Peyer's patch (tissue), 4 donors: ENCODE measurements around the gene RHBDL1.

ENCODE experiments used
- CTCF ChIP-seq, 6 experiments: fragments of 450-650 bp in 4 of 6; fragments of 200-600 bp in 2 of 6; sonication (generic) in 1 of 6; IDR thresholded peaks; one replicate each; pipeline ENCODE4 v1.5.1; 2017 to 2019; ENCODE audit warnings: antibody characterized with exemption in 6 of 6, mild to moderate bottlenecking in 3 of 6, moderate library complexity in 1 of 6
- POLR2A ChIP-seq, 2 donors: fragments of 450-650 bp; IDR thresholded peaks; one replicate each; pipeline ENCODE4 v1.5.1; 2017; ENCODE audit warnings: antibody characterized with exemption in 2 of 2, mild to moderate bottlenecking in 2 of 2, moderate library complexity in 2 of 2

- TF ChIP-seq CTCF (IDR thresholded peaks at IDR 0.05) (no peak), POLR2A (IDR thresholded peaks at IDR 0.05) (no peak)
Measured at GRCh38 chr16:702341-702740, 26.9 kb downstream of the RHBDL1 start.
